IMR-90 (cell line): ENCODE data around the gene ASB13. TPM values are rescaled to one million over a fixed set of nuclear protein-coding genes. Genes with fewer than 3 reads are reported as not detected.

Experiments
- ATAC-seq: fragments of 200-7000 bp; cut with Tn5 transposase; 2 replicates; pipeline ENCODE4 v1.9.1; 2020; ENCODE audit warnings: low read depth, mild to moderate bottlenecking, moderate library complexity
- BruUV-seq: library from RNA; stranded (reverse); fragments of 400-500 nt; replicated peaks from 2 replicates; lab custom pipeline; 2021; lab: Mats Ljungman, UMichigan
- CTCF ChIA-PET: fragments of 300-600 bp; formaldehyde crosslinking; extraction: SDS; loops from one replicate; lab custom pipeline; 2021; ENCODE audit warnings: antibody characterized with exemption; lab: Yijun Ruan, JAX
- POLR2A ChIA-PET: fragments of 300-600 bp; sonication (Branson Sonifier 250); formaldehyde crosslinking; loops from one replicate; lab custom pipeline; 2022; ENCODE audit warnings: antibody characterized with exemption; ENCODE audit not compliant: unreplicated experiment; lab: Charles Lee
- DNase-seq: peaks from one replicate; pipeline ENCODE4 v3.0.0; 2013
- H2AFZ ChIP-seq: replicated peaks from 2 replicates; pipeline ENCODE3; 2013; ENCODE audit warnings: low read length, mild to moderate bottlenecking; ENCODE audit not compliant: poor library complexity
- H2AK5ac ChIP-seq: 2 replicates; pipeline ENCODE4 v1.6.1; 2013; ENCODE audit warnings: low read depth, low read length, inconsistent platforms
- H2AK9ac ChIP-seq: replicated peaks from 2 replicates; pipeline ENCODE3; 2013; ENCODE audit warnings: mild to moderate bottlenecking, low read depth, low read length, moderate library complexity; ENCODE audit not compliant: poor library complexity
- H2BK120ac ChIP-seq: 2 replicates; pipeline ENCODE4 v1.6.1; 2013; ENCODE audit warnings: low read depth, low read length, inconsistent platforms
- H2BK15ac ChIP-seq: 3 replicates; pipeline ENCODE4 v1.6.1; 2013; ENCODE audit warnings: low read depth, low read length, inconsistent platforms
- H2BK20ac ChIP-seq: 2 replicates; pipeline ENCODE4 v1.6.1; 2013; ENCODE audit warnings: low read depth, mild to moderate bottlenecking, inconsistent platforms, low read length, moderate library complexity
- H2BK5ac ChIP-seq: 2 replicates; pipeline ENCODE4 v1.6.1; 2013; ENCODE audit warnings: mild to moderate bottlenecking, low read depth, low read length, inconsistent platforms; ENCODE audit not compliant: poor library complexity, severe bottlenecking
- H3K14ac ChIP-seq: replicated peaks from 2 replicates; pipeline ENCODE4 v1.6.1; 2013; ENCODE audit warnings: low read depth, low read length, inconsistent platforms
- H3K18ac ChIP-seq: 2 replicates; pipeline ENCODE4 v1.6.1; 2013; ENCODE audit warnings: low read depth, low read length, control low read depth
- H3K23ac ChIP-seq: 2 replicates; pipeline ENCODE4 v1.6.1; 2013; ENCODE audit warnings: low read depth, low read length, inconsistent platforms
- H3K27ac ChIP-seq: 2 replicates; pipeline ENCODE4 v1.5.1; 2013; ENCODE audit warnings: mild to moderate bottlenecking, control low read depth, low read length; ENCODE audit not compliant: insufficient read depth
- H3K27me3 ChIP-seq: 2 replicates; pipeline ENCODE4 v1.6.1; 2013; ENCODE audit warnings: low read length; ENCODE audit not compliant: control insufficient read depth, insufficient read depth
- H3K36me3 ChIP-seq: 2 replicates; pipeline ENCODE4 v1.6.1; 2013; ENCODE audit warnings: low read length, mixed read lengths; ENCODE audit not compliant: control insufficient read depth, insufficient read depth
- H3K4ac ChIP-seq: 2 replicates; pipeline ENCODE4 v1.6.1; 2013; ENCODE audit warnings: low read depth, low read length, inconsistent platforms
- H3K4me1 ChIP-seq: 2 replicates; pipeline ENCODE4 v1.6.1; 2013; ENCODE audit warnings: low read length, mixed read lengths; ENCODE audit not compliant: control insufficient read depth, insufficient read depth
- H3K4me2 ChIP-seq: 2 replicates; pipeline ENCODE4 v1.6.1; 2013; ENCODE audit warnings: low read depth, mild to moderate bottlenecking, control low read depth, low read length, moderate library complexity
- H3K4me3 ChIP-seq: 2 replicates; pipeline ENCODE4 v1.5.1; 2013; ENCODE audit warnings: low read depth, mild to moderate bottlenecking, control low read depth, low read length, moderate library complexity; ENCODE audit not compliant: insufficient read depth
- H3K56ac ChIP-seq: 2 replicates; pipeline ENCODE4 v1.6.1; 2013; ENCODE audit warnings: low read length, inconsistent platforms; ENCODE audit not compliant: insufficient read depth; ENCODE audit errors: extremely low read depth
- H3K79me1 ChIP-seq, 2 experiments: 2 replicates each; pipeline ENCODE4 v1.6.1; 2013; ENCODE audit warnings: low read length in 2 of 2, inconsistent platforms in 1 of 2, low read depth in 1 of 2
- H3K9ac ChIP-seq: 2 replicates; pipeline ENCODE4 v1.6.1; 2013; ENCODE audit warnings: low read depth, low read length, control low read depth
- H3K9me1 ChIP-seq: 2 replicates; pipeline ENCODE4 v1.6.1; 2013; ENCODE audit warnings: low read length, inconsistent platforms; ENCODE audit not compliant: insufficient read depth
- H3K9me3 ChIP-seq: 2 replicates; pipeline ENCODE4 v1.6.1; 2013; ENCODE audit warnings: low read length; ENCODE audit not compliant: control insufficient read depth, insufficient read depth
- H4K20me1 ChIP-seq: 2 replicates; pipeline ENCODE4 v1.6.1; 2013; ENCODE audit warnings: low read length, inconsistent platforms; ENCODE audit not compliant: insufficient read depth
- H4K5ac ChIP-seq: 2 replicates; pipeline ENCODE4 v1.6.1; 2013; ENCODE audit warnings: mild to moderate bottlenecking, low read depth, low read length, control low read depth
- H4K8ac ChIP-seq, 2 experiments: 2 replicates each; pipeline ENCODE4 v1.6.1; 2013; ENCODE audit warnings: low read depth in 2 of 2, low read length in 2 of 2, control low read depth in 1 of 2, inconsistent platforms in 1 of 2
- H4K91ac ChIP-seq: 2 replicates; pipeline ENCODE4 v1.6.1; 2013; ENCODE audit warnings: low read depth, low read length, inconsistent platforms; ENCODE audit not compliant: insufficient read depth
- BHLHE40 ChIP-seq: fragments of 150-350 bp; IDR thresholded peaks from 2 replicates; pipeline ENCODE4 v1.6.1; 2016; ENCODE audit warnings: mild to moderate bottlenecking, low read depth, low read length
- CEBPB ChIP-seq: IDR thresholded peaks from 2 replicates; pipeline ENCODE4 v1.6.1; 2012; ENCODE audit warnings: low read depth, low read length, improper control_type of control experiment
- FOS ChIP-seq: fragments of 150-350 bp; IDR thresholded peaks from 2 replicates; pipeline ENCODE4 v1.6.1; 2016; ENCODE audit warnings: low read depth, low read length
- MAFK ChIP-seq: IDR thresholded peaks from 2 replicates; pipeline ENCODE4 v1.6.1; 2012; ENCODE audit warnings: low read depth, low read length, improper control_type of control experiment
- MXI1 ChIP-seq: IDR thresholded peaks from 2 replicates; pipeline ENCODE4 v1.6.1; 2012; ENCODE audit warnings: low read depth, mild to moderate bottlenecking, low read length, moderate library complexity, borderline replicate concordance
- POLR2A ChIP-seq: IDR thresholded peaks from 2 replicates; pipeline ENCODE4 v1.6.1; 2012; ENCODE audit warnings: mild to moderate bottlenecking, low read depth, low read length
- RCOR1 ChIP-seq: IDR thresholded peaks from 2 replicates; pipeline ENCODE4 v1.6.1; 2012; ENCODE audit warnings: mild to moderate bottlenecking, low read length, improper control_type of control experiment; ENCODE audit not compliant: insufficient replicate concordance
- SMC3 ChIP-seq: fragments of 150-350 bp; IDR thresholded peaks from 2 replicates; pipeline ENCODE4 v1.6.1; 2016; ENCODE audit warnings: low read depth, mild to moderate bottlenecking, antibody characterized with exemption, low read length, moderate library complexity
- WGBS, 2 experiments: methylation state at CpG; one replicate each; pipeline versions ENCODE4 v1.1.5 to v1.1.7; 2013; ENCODE audit warnings: missing lambda C conversion rate in 2 of 2; ENCODE audit not compliant: insufficient read length in 1 of 2; ENCODE audit errors: extremely low coverage in 2 of 2; 5-methylcytosine and 5-hydroxymethylcytosine counted together
- dilution Hi-C: fragments of 300-500 bp; cut with HindIII; formaldehyde crosslinking; loops from one replicate; pipeline ENCODE4 v1.14.3; 2018; ENCODE audit warnings: low sequenced_read_pairs; ENCODE audit not compliant: unreplicated experiment
- in situ Hi-C: fragments of 300-500 bp; cut with MboI; formaldehyde crosslinking; loops from 3 replicates; pipeline ENCODE4 v1.14.3; 2019; ENCODE audit warnings: low sequenced_read_pairs, inconsistent platforms, mixed read lengths
- intact Hi-C: fragments of 100-400 bp; cut with micrococcal nuclease; formaldehyde crosslinking; loops from 2 replicates; pipeline ENCODE4 v1.10.0; 2022
- polyA plus RNA-seq, 3 experiments: library from polyadenylated mRNA; depleted of rRNA; stranded (reverse); fragments of >200 nt; gene quantifications; 2 replicates each; pipeline ENCODE4 v1.2.3, GENCODE V29; 2012; ENCODE audit warnings: low replicate concordance in 1 of 3
- total RNA-seq: library from RNA; depleted of rRNA; stranded (reverse); fragments of >200 nt; gene quantifications from 2 replicates; pipeline ENCODE4 v1.2.3, GENCODE V29; 2012
- TF ChIP-seq, protein P1 (sequence below): conservative IDR thresholded peaks from 2 replicates; pipeline ENCODE4 v1.5.1; 2012; ENCODE audit warnings: mild to moderate bottlenecking, low read depth, low read length, improper control_type of control experiment

The ASB13 gene
- total and polyA plus RNA-seq, 2 of the 4 experiments (the other 2 are of a cell fraction), result 4.6 to 6.3 TPM

DNA sequence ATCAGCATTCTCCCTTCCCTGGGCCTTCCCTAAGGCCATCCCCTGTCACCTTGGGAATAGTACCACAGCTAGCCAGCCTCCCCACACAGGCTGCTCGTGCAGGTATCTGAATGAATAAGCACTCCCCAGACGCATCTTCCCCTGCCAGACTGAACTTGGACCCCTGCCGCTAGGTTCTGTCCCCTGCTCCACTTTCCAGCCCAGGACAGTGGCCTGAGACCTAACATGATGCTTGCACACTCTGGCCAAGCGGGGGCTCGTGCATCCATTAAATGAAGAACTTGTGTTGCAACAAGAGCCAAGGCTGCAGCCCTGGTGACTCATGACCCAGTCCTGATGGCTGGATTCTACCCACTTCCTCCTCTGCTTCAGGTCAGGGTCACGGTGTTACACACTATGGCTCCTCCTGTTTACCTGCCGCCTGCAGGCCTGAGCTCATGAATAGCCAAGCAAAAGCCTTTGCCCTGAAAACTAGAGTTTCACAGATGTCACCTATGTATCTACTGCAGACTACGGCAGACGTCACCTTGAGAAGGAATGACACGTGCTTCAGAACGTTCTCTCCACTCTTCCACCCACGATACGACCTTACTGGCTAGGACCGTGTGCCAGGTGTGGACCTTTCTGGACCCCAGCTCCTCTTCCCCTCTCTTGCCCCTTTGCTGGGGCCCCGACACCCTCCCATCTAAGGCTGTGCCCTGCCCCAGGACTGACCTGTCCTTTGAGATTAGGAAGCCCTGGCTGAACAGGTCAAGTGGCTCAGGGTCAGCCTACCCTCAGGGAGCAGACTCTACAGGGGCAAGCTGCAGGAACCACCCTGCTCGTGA lies 6.5 kb downstream of the ASB13 start:
- CTCF ChIA-PET, result interaction anchor here (1.0 kb wide), 1 partner anchor 30 kb away, joined by 3 read pairs; no protein-coding TSS in a partner anchor

More for the DNA sequence above, 6.5 kb downstream of the ASB13 start:
- Histone ChIP-seq H3K18ac (no peak overlapping the region), H4K5ac (no peak overlapping the region), H2AFZ (no peak overlapping the region), H3K27ac (no peak overlapping the region), H3K14ac (peak overlapping the region; percentile 28; the same call in 1 of the 2 replicates), H3K4me1 (peaks cover 8% of the 10 kb centered on the region), H4K91ac (no peak overlapping the region), H3K36me3 (0 out of 2 replicates have a peak, but pooled peaks cover 2% of the 10 kb centered on the region), H2BK20ac (no peak overlapping the region), H2BK5ac (no peak overlapping the region), H3K9me3 (no peaks in the 10 kb centered on the region), H3K9ac (no peak overlapping the region), H2BK15ac (no peak overlapping the region), H4K20me1 (peaks cover 7% of the 10 kb centered on the region), H2AK5ac (peak overlapping the region; percentile 15; the same call in 1 of the 2 replicates), H3K56ac (no peak overlapping the region), H2BK120ac (no peak overlapping the region), H3K27me3 (no peaks in the 10 kb centered on the region), H2AK9ac (peak overlapping the region; percentile 31), H3K4me3 (no peak overlapping the region), H3K9me1 (peaks cover 15% of the 10 kb centered on the region), H4K8ac (no peak overlapping the region; a peak in 1 of 4 replicates), H3K4ac (no peak overlapping the region), H3K79me1 (peaks cover 5 to 22% of the 10 kb centered on the region in 2 experiments; a peak in 2 of 4 replicates), H3K4me2 (no peak overlapping the region), H3K23ac (no peak overlapping the region)
- ATAC-seq, result peak; percentile 92
- POLR2A ChIA-PET, result no interaction called here
- BruUV-seq, result no TSS peak
- dilution Hi-C loops (no loop called here), in situ Hi-C loops (no loop called here), intact Hi-C loops (no loop called here)
- 34% methylated on average over 4 of the region's 16 CpGs; no CpG with 5 or more reads in 1 of the 2 experiments for WGBS, 2 experiments
- DNase-seq, result peak; percentile 79
- TF ChIP-seq BHLHE40, result no peak
- TF ChIP-seq SMC3, result no peak
- TF ChIP-seq, protein P1, sequence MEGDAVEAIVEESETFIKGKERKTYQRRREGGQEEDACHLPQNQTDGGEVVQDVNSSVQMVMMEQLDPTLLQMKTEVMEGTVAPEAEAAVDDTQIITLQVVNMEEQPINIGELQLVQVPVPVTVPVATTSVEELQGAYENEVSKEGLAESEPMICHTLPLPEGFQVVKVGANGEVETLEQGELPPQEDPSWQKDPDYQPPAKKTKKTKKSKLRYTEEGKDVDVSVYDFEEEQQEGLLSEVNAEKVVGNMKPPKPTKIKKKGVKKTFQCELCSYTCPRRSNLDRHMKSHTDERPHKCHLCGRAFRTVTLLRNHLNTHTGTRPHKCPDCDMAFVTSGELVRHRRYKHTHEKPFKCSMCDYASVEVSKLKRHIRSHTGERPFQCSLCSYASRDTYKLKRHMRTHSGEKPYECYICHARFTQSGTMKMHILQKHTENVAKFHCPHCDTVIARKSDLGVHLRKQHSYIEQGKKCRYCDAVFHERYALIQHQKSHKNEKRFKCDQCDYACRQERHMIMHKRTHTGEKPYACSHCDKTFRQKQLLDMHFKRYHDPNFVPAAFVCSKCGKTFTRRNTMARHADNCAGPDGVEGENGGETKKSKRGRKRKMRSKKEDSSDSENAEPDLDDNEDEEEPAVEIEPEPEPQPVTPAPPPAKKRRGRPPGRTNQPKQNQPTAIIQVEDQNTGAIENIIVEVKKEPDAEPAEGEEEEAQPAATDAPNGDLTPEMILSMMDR, result no peak; the same call in 1 of the 2 replicates
- no peak for TF ChIP-seq MAFK
- TF ChIP-seq CEBPB, result peak; percentile 93
- no peak for TF ChIP-seq MXI1
- no peak for TF ChIP-seq POLR2A
- TF ChIP-seq RCOR1, result no peak
- 0 out of 2 replicates have a peak, but pooled peaks have one; percentile 38 for TF ChIP-seq FOS
